ENCODE measurements around the gene SLC6A16. TPM values are rescaled to one million over a fixed set of nuclear protein-coding genes. Genes with fewer than 3 reads are reported as not detected.

SLC6A16 gene
- total RNA-seq (2021; ENCODE audit: unreplicated experiment) (5.0 TPM), Bru-seq, nascent RNA (percentile 63 among the genes with signal in this experiment), BruChase-seq, experiment 1, labeled RNA remaining after a 6-hour chase (percentile 79 among the genes with signal in this experiment), BruChase-seq, experiment 2, labeled RNA remaining after a 2-hour chase (percentile 79 among the genes with signal in this experiment)
- polyA plus RNA-seq (2012) = 1.0 and 1.1 TPM in 2 replicates
- long read RNA-seq, partial matches to known transcripts = 0 of 1 reads
- long read RNA-seq, other reads (novel, unspliced or antisense) = 1 of 1 reads

DNA sequence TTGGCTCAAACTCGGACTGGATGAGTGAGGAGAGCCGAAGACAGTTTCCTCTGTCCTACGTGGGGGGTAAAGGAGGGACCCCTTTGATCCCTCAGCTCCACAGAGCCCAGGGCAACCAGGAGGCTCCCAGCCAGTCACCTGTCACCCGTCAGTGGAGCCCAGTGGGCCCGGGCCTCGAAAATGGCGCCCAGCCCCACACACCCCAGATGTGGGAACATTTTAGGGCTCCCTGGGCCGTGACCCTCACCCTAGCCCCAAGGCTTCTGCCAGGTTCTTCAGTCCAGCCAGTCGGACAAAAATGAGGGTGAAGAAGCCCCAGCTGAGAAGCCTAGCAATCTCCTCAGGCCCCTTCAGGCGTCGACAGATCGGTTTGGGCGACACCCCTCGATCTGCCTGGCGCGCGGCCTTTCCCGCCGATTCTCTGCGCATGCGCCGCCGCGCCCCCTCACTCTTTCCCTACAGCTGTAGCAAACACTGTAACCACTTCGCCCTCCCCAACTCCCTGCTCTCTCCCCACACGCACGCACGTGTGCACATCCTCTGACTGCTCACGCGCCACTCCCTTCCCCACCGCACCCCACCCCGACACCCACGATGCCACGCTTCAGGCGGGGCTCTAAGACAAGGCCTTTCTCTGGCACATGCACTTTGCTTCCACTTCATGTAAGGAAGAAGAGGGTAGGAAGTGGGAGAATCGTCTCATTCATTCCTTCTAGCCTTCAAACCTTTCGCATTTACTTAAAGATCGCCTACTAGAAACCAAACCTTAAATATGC, at the start of gene SLC6A16:
TSS of gene SLC6A16 (minus strand) at position 391 of the 776 bp plus-strand sequence. CDS start 13,844 bp downstream, outside the sequence.
- H3K9me2 ChIP-seq (ENCODE audit: insufficient read depth) = no peaks in the 10 kb centered on the region
- H3K27me3 ChIP-seq (ENCODE audit: insufficient read depth, low read length) = no peaks in the 10 kb centered on the region
- intact Hi-C loops (cut with micrococcal nuclease) = loop anchor here (5.0 kb wide), 1 partner anchor 53 kb away; no protein-coding TSS in a partner anchor
- no peak for DNase-seq (ENCODE audit: low read depth, low spot score)
- ChIA-PET RAD21 (ENCODE audit: low non-redundant PET in 1 of 2, low total read pairs in 2 of 2, uncharacterized antibody in 2 of 2, unreplicated experiment in 2 of 2) (no interaction called here), CTCF (no interaction called here), POLR2A (interaction anchor here (0.9 kb wide), 1 partner anchor 128 kb away, joined by 3 read pairs; the partner anchor contains the start of gene ALDH16A1)
- H3K9ac ChIP-seq (ENCODE audit: low read length) = no peak within 1 kb of the TSS
- H3K4me2 ChIP-seq (ENCODE audit: low read length) = no peak within 1 kb of the TSS
- no peaks in the 10 kb centered on the region for H3K4me1 ChIP-seq (ENCODE audit: control insufficient read depth in 1 of 2, insufficient read depth in 2 of 2, low read length in 2 of 2)
- H2AFZ ChIP-seq (ENCODE audit: low read depth, low read length, poor library complexity, severe bottlenecking) = no peak within 1 kb of the TSS
- no TSS peak for BruUV-seq (replicated peaks)
- peaks cover 0 to 18% of the 10 kb centered on the region in 2 experiments; a peak in 2 of 4 replicates for H3K9me3 ChIP-seq (ENCODE audit: control insufficient read depth in 1 of 2, insufficient read depth in 1 of 2, low read depth in 1 of 2, low read length in 2 of 2)
- no peak within 1 kb of the TSS for H3K4me3 ChIP-seq (replicated peaks in 1 of 2; ENCODE audit: low read depth in 1 of 2, low read length in 2 of 2)
- H3K79me2 ChIP-seq (ENCODE audit: insufficient read depth, low read length) = no peaks in the 10 kb centered on the region
- ATAC-seq = no peak
- TF ChIP-seq EGR1 (IDR thresholded peaks at IDR 0.05; ENCODE audit: low read depth) (no peak), POLR2A (IDR thresholded peaks at IDR 0.05; ENCODE audit: borderline replicate concordance, extremely low read depth, insufficient read depth, insufficient read length) (no peak), ELF1 (IDR thresholded peaks at IDR 0.05; ENCODE audit: borderline replicate concordance, low read depth) (no peak), CBX3 (IDR thresholded peaks at IDR 0.05; ENCODE audit: low read depth) (no peak), POLR2AphosphoS5 (IDR thresholded peaks at IDR 0.05; ENCODE audit: low read depth, low read length) (no peak), FOSL1 (IDR thresholded peaks at IDR 0.05; ENCODE audit: low read depth) (no peak), YY1 (IDR thresholded peaks at IDR 0.05; ENCODE audit: extremely low read depth, insufficient replicate concordance, low read depth, low read length) (no peak), ZNF274 (IDR thresholded peaks at IDR 0.05; ENCODE audit: low read depth, low read length) (no peak), JUND (IDR thresholded peaks at IDR 0.05) (no peak), SRF (IDR thresholded peaks at IDR 0.05; ENCODE audit: low read depth) (no peak), CEBPB (IDR thresholded peaks at IDR 0.05; ENCODE audit: low read depth) (no peak), TCF7L2 (IDR thresholded peaks at IDR 0.05; ENCODE audit: borderline replicate concordance, extremely low read depth, insufficient read depth, insufficient read length) (no peak), ZFX (IDR thresholded peaks at IDR 0.05) (no peak)
- TF ChIP-seq, protein P1, sequence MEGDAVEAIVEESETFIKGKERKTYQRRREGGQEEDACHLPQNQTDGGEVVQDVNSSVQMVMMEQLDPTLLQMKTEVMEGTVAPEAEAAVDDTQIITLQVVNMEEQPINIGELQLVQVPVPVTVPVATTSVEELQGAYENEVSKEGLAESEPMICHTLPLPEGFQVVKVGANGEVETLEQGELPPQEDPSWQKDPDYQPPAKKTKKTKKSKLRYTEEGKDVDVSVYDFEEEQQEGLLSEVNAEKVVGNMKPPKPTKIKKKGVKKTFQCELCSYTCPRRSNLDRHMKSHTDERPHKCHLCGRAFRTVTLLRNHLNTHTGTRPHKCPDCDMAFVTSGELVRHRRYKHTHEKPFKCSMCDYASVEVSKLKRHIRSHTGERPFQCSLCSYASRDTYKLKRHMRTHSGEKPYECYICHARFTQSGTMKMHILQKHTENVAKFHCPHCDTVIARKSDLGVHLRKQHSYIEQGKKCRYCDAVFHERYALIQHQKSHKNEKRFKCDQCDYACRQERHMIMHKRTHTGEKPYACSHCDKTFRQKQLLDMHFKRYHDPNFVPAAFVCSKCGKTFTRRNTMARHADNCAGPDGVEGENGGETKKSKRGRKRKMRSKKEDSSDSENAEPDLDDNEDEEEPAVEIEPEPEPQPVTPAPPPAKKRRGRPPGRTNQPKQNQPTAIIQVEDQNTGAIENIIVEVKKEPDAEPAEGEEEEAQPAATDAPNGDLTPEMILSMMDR (IDR thresholded peaks at IDR 0.05 in 2 of 3, conservative IDR thresholded peaks at IDR 0.05 in 1 of 3; ENCODE audit: borderline replicate concordance in 1 of 3, insufficient read depth in 1 of 3, low read depth in 2 of 3, low read length in 2 of 3) = no peak
- TF ChIP-seq, protein P2, sequence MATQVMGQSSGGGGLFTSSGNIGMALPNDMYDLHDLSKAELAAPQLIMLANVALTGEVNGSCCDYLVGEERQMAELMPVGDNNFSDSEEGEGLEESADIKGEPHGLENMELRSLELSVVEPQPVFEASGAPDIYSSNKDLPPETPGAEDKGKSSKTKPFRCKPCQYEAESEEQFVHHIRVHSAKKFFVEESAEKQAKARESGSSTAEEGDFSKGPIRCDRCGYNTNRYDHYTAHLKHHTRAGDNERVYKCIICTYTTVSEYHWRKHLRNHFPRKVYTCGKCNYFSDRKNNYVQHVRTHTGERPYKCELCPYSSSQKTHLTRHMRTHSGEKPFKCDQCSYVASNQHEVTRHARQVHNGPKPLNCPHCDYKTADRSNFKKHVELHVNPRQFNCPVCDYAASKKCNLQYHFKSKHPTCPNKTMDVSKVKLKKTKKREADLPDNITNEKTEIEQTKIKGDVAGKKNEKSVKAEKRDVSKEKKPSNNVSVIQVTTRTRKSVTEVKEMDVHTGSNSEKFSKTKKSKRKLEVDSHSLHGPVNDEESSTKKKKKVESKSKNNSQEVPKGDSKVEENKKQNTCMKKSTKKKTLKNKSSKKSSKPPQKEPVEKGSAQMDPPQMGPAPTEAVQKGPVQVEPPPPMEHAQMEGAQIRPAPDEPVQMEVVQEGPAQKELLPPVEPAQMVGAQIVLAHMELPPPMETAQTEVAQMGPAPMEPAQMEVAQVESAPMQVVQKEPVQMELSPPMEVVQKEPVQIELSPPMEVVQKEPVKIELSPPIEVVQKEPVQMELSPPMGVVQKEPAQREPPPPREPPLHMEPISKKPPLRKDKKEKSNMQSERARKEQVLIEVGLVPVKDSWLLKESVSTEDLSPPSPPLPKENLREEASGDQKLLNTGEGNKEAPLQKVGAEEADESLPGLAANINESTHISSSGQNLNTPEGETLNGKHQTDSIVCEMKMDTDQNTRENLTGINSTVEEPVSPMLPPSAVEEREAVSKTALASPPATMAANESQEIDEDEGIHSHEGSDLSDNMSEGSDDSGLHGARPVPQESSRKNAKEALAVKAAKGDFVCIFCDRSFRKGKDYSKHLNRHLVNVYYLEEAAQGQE (IDR thresholded peaks at IDR 0.05; ENCODE audit: low read depth) = no peak
- no peaks in the 10 kb centered on the region for H4K20me1 ChIP-seq (ENCODE audit: insufficient read depth)
- peaks cover 0 to under 1% of the 10 kb centered on the region in 2 experiments; a peak in 2 of 4 replicates for H3K36me3 ChIP-seq (ENCODE audit: control insufficient read depth in 1 of 2, insufficient read depth in 2 of 2, low read length in 2 of 2)
- no peak within 1 kb of the TSS for H3K27ac ChIP-seq (ENCODE audit: low read depth, low read length)

Measured in HCT116 (cell line).